Gastroesophageal sphincter (tissue), 4 donors: ENCODE data around the gene RAB3D. TPM values are rescaled to one million over a fixed set of nuclear protein-coding genes. Genes with fewer than 3 reads are reported as not detected.
A peak's percentile ranks its signal among the peaks of the same experiment; 100 is the strongest.

Experiments used
- ATAC-seq: fragments of 150-250 bp; one replicate; pipeline ENCODE4 v1.9.1; 2016; ENCODE audit warnings: mild to moderate bottlenecking, moderate library complexity
- H3K27ac ChIP-seq, 4 donors: fragments of 200-600 bp; sonication (generic) in 3 of 4; 1 replicate in 3 of 4; 2 replicates in 1 of 4; pipeline ENCODE4 v1.5.1; 2016 to 2019
- H3K27me3 ChIP-seq: fragments of 200-600 bp; sonication (generic); one replicate; pipeline ENCODE4 v1.5.1; 2019
- H3K36me3 ChIP-seq, 2 donors: fragments of 200-600 bp; sonication (generic); one replicate each; pipeline ENCODE4 v1.5.1; 2019; ENCODE audit warnings: control low read depth in 1 of 2
- H3K4me1 ChIP-seq, 3 donors: fragments of 200-600 bp; sonication (generic); 1 replicate in 2 of 3; 2 replicates in 1 of 3; pipeline ENCODE4 v1.5.1; 2016 to 2019; ENCODE audit warnings: control low read depth in 2 of 3
- H3K4me3 ChIP-seq, 2 donors: fragments of 200-600 bp; sonication (generic); one replicate each; pipeline ENCODE4 v1.5.1; 2019; ENCODE audit warnings: mild to moderate bottlenecking in 1 of 2, moderate library complexity in 1 of 2
- H3K9me3 ChIP-seq, 3 donors: fragments of 200-600 bp; sonication (generic); one replicate each; pipeline ENCODE4 v1.5.1; 2017 to 2019; ENCODE audit warnings: control low read depth in 2 of 3
- EP300 ChIP-seq: sonication (generic); formaldehyde crosslinking; IDR thresholded peaks from one replicate; pipeline ENCODE4 v1.6.1; 2017; ENCODE audit warnings: antibody characterized with exemption, mild to moderate bottlenecking
- POLR2A ChIP-seq, 2 donors: fragments of 450-650 bp; IDR thresholded peaks; one replicate each; pipeline ENCODE4 v1.6.1; 2017; ENCODE audit warnings: antibody characterized with exemption in 2 of 2, mild to moderate bottlenecking in 2 of 2, moderate library complexity in 1 of 2
- POLR2AphosphoS5 ChIP-seq: sonication (generic); formaldehyde crosslinking; IDR thresholded peaks from one replicate; pipeline ENCODE4 v1.6.1; 2017; ENCODE audit warnings: antibody characterized with exemption
- WGBS, 2 donors: methylation state at CpG; one replicate each; pipeline ENCODE4 v1.1.5; 2018; ENCODE audit warnings: low coverage in 1 of 2; 5-methylcytosine and 5-hydroxymethylcytosine counted together
- total RNA-seq, 4 donors: library from RNA; depleted of rRNA; stranded (reverse); fragments of >200 nt; gene quantifications; one replicate each; pipeline ENCODE4 v1.1.0, GENCODE V29; 2016
- TF ChIP-seq, protein P1 (sequence below), 4 experiments: fragments of 200-600 bp in 2 of 4; fragments of 450-650 bp in 2 of 4; sonication (generic) in 1 of 4; IDR thresholded peaks; one replicate each; pipeline ENCODE4 v1.5.1; 2017 to 2019; ENCODE audit warnings: antibody characterized with exemption in 4 of 4, mild to moderate bottlenecking in 2 of 4, moderate library complexity in 2 of 4

Gene RAB3D
- total RNA-seq, 4 donors from 2014 or later, result 21.5 to 43.7 (median 28.0) TPM

DNA sequence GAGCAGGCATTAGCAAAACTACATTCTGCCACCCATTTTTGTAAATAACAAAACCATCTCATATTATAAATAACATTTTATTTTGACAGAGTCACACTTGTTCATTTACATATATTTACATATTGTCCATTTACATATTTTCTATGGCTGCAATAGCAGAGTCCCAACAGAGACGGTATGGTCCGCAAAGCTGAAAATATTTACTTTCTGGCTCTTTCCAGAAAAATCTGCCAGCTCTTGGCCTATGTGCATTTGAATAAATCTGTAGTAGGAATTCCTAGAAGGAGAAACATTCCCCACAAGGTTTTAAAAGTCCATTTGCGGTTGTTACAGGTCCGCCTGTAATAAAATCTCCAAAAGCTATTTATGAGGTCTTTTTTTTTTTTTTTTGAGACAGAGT is 49.2 kb downstream of the RAB3D start:
- Histone ChIP-seq H3K27ac (no peak overlapping the region), H3K27me3 (no peaks in the 10 kb centered on the region), H3K9me3 (no peaks in the 10 kb centered on the region), H3K4me1 (peaks cover 0 to 22% (median 0%) of the 10 kb centered on the region in 3 donors), H3K36me3 (no peaks in the 10 kb centered on the region), H3K4me3 (no peak overlapping the region)
- 70 to 94% methylated on average over 2 to 4 of the region's 4 CpGs for WGBS, 2 donors
- TF ChIP-seq, protein P1, sequence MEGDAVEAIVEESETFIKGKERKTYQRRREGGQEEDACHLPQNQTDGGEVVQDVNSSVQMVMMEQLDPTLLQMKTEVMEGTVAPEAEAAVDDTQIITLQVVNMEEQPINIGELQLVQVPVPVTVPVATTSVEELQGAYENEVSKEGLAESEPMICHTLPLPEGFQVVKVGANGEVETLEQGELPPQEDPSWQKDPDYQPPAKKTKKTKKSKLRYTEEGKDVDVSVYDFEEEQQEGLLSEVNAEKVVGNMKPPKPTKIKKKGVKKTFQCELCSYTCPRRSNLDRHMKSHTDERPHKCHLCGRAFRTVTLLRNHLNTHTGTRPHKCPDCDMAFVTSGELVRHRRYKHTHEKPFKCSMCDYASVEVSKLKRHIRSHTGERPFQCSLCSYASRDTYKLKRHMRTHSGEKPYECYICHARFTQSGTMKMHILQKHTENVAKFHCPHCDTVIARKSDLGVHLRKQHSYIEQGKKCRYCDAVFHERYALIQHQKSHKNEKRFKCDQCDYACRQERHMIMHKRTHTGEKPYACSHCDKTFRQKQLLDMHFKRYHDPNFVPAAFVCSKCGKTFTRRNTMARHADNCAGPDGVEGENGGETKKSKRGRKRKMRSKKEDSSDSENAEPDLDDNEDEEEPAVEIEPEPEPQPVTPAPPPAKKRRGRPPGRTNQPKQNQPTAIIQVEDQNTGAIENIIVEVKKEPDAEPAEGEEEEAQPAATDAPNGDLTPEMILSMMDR (IDR thresholded peaks at IDR 0.05), result no peak
- TF ChIP-seq POLR2AphosphoS5 (no peak), POLR2A (IDR thresholded peaks at IDR 0.05) (no peak), EP300 (no peak)
- no peak for ATAC-seq

DNA sequence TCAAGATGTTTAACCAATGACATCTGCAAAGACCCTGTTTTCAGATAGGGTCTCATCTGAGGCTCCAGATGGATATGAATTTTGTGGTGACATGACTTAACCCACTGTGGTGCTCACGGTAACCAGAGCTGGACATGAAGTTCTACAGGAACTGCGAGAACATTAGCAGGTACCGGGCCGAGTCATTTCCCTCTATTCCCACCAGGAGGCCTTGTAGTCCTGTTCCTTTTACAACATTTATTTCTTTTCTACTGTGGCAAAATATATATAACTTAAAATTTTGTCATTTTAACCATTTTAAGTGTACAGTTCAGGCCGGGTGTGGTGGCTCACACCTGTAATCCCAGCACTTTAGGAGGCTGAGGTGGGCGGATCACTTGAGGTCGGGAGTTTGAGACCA is 51.1 kb downstream of the RAB3D start:
- no peaks in the 10 kb centered on the region for H3K9me3 ChIP-seq
- 73 to 74% methylated on average over 4 to 7 of the region's 7 CpGs for WGBS, 2 donors
- no peak for ATAC-seq
- TF ChIP-seq, protein P1 (IDR thresholded peaks at IDR 0.05), result peak in 3 of 4 experiments; percentile 36 to 43 (median 38)
- no peak for TF ChIP-seq POLR2A (IDR thresholded peaks at IDR 0.05)
- TF ChIP-seq POLR2AphosphoS5, result no peak
- no peaks in the 10 kb centered on the region for H3K27me3 ChIP-seq
- peaks cover 0 to 12% (median 0%) of the 10 kb centered on the region in 3 donors for H3K4me1 ChIP-seq
- no peak overlapping the region for H3K27ac ChIP-seq
- no peaks in the 10 kb centered on the region for H3K36me3 ChIP-seq
- no peak overlapping the region for H3K4me3 ChIP-seq

DNA sequence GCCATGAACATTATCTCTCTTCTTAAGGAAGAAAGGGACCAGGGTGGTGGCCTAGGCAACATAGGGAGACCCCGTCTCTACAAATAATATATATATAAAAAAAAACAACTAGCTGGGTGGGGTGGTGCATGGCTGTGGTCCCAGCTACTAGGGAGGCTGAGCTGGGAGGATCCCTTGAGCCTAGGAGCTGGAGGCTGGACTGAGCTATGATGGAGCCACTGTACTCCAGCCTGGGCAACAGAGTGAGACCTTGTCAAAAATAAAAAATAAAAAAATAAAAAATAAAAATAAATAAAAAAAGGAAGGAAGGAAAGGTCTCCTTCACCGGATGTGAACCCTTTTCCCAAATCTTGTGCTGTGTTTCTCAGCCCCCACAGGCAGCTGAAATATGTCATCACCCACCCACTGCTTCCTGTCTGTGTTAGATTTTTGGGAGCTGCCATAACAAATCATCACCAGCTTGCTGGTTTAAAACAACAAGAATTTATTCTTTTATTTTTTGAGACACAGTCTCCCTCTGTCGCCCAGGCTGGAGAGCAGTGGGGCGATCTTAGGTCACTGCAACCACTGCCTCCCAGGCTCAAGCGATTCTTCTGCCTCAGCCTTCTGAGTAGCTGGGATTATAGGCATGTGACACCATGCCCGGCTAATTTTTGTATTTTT is 53.0 kb downstream of the RAB3D start:
- Histone ChIP-seq H3K27me3 (no peaks in the 10 kb centered on the region), H3K4me3 (no peak overlapping the region), H3K9me3 (no peaks in the 10 kb centered on the region), H3K4me1 (peaks cover 0 to 9% (median 0%) of the 10 kb centered on the region in 3 donors), H3K36me3 (no peaks in the 10 kb centered on the region), H3K27ac (peak overlapping the region in 1 of 4 donors; percentile 42)
- ATAC-seq, result peak; percentile 28
- WGBS, 2 donors, result 19 to 35% methylated on average over 2 to 5 of the region's 6 CpGs
- TF ChIP-seq POLR2A (IDR thresholded peaks at IDR 0.05), result no peak
- no peak for TF ChIP-seq EP300
- peak; percentile 9 for TF ChIP-seq POLR2AphosphoS5
- TF ChIP-seq, protein P1 (IDR thresholded peaks at IDR 0.05), result peak in 2 of 4 experiments; percentile 30 to 45

GRCh38 chr19:11284515-11284914 is 54.9 kb downstream of the RAB3D start:
- H3K27ac ChIP-seq, result no peak overlapping the region
- no peaks in the 10 kb centered on the region for H3K36me3 ChIP-seq
- ATAC-seq, result no peak
- H3K4me1 ChIP-seq, result peaks cover 0 to 9% (median 0%) of the 10 kb centered on the region in 3 donors
- no peak overlapping the region for H3K4me3 ChIP-seq
- no peaks in the 10 kb centered on the region for H3K9me3 ChIP-seq
- WGBS, 2 donors, result 40 to 44% methylated on average over 1 to 3 of the region's 6 CpGs
- no peaks in the 10 kb centered on the region for H3K27me3 ChIP-seq
- TF ChIP-seq EP300 (no peak), POLR2AphosphoS5 (no peak), POLR2A (IDR thresholded peaks at IDR 0.05) (no peak)
- TF ChIP-seq, protein P1 (IDR thresholded peaks at IDR 0.05), result no peak

- WGBS, 2 donors, result 35 to 37% methylated on average over 8 of the region's 11 CpGs
- TF ChIP-seq, protein P1 (IDR thresholded peaks at IDR 0.05), result no peak
- TF ChIP-seq POLR2AphosphoS5 (no peak), POLR2A (IDR thresholded peaks at IDR 0.05) (no peak), EP300 (no peak)
- H3K4me1 ChIP-seq, result peaks cover 0 to 3% (median 0%) of the 10 kb centered on the region in 3 donors
Observed at GRCh38 chr19:11281356-11282049, 58.0 kb downstream of the RAB3D start.

More at GRCh38 chr19:11281356-11282049, 58.0 kb downstream of the RAB3D start:
- no peak overlapping the region for H3K27ac ChIP-seq
- no peaks in the 10 kb centered on the region for H3K27me3 ChIP-seq
- H3K9me3 ChIP-seq, result no peaks in the 10 kb centered on the region
- H3K4me3 ChIP-seq, result no peak overlapping the region
- no peaks in the 10 kb centered on the region for H3K36me3 ChIP-seq
- no peak for ATAC-seq
